GM19397 (cell line): ENCODE data around the gene METRN.
"Not testable (repeated sequence)": the region's sequence is repeated elsewhere in the genome, so short reads cannot be mapped to it uniquely, and the experiment has no call there.

ENCODE experiments used
- ATAC-seq: cut with Tn5 transposase; IDR thresholded peaks from one replicate; pipeline ENCODE4 v1.9.1; 2021; ENCODE audit warnings: mild to moderate bottlenecking, moderate library complexity; ENCODE audit not compliant: unreplicated experiment

The METRN gene

GRCh38 chr16:733382-734207 lies 18.7 kb downstream of the METRN start:
- ATAC-seq = no peak

- no peak for ATAC-seq
Measured at GRCh38 chr16:734208-734980, 19.5 kb downstream of the METRN start.

GRCh38 chr16:734981-735881 lies 20.3 kb downstream of the METRN start:
- no peak for ATAC-seq

- no peak for ATAC-seq
Measured at GRCh38 chr16:735982-736453, 21.1 kb downstream of the METRN start.

- no peak for ATAC-seq
Measured at GRCh38 chr16:736936-737481, 22.1 kb downstream of the METRN start.

- ATAC-seq = no peak
Measured at GRCh38 chr16:739560-740458, 24.9 kb downstream of the METRN start.

- ATAC-seq = peak; percentile 18
Measured at GRCh38 chr16:740459-740763, 25.5 kb downstream of the METRN start.

GRCh38 chr16:740764-741505 lies 26.0 kb downstream of the METRN start, which contains the start of gene CIAO3:
CIAO3 (minus strand) TSS chr16:740997; CDS start chr16:740985, 12 bp downstream.
- peak; percentile 78 for ATAC-seq

- no peak for ATAC-seq
Measured at GRCh38 chr16:741986-742629, 27.2 kb downstream of the METRN start.

- not testable (repeated sequence) for ATAC-seq
Measured at GRCh38 chr16:742894-743293, 28.0 kb downstream of the METRN start.

- no peak for ATAC-seq
Measured at GRCh38 chr16:743794-744500, 29.0 kb downstream of the METRN start.

- ATAC-seq = no peak
Measured at GRCh38 chr16:745739-746138, 30.8 kb downstream of the METRN start.

- no peak for ATAC-seq
Measured at GRCh38 chr16:746637-747036, 31.7 kb downstream of the METRN start.

GRCh38 chr16:747978-748746 lies 33.2 kb downstream of the METRN start:
- ATAC-seq = no peak

GRCh38 chr16:749010-749409 lies 34.1 kb downstream of the METRN start:
- ATAC-seq = no peak

GRCh38 chr16:750485-750884 lies 35.6 kb downstream of the METRN start:
- ATAC-seq = no peak
